HCT116 (cell line): ENCODE measurements around the gene UBQLN4. TPM values are rescaled to one million over a fixed set of nuclear protein-coding genes. Genes with fewer than 3 reads are reported as not detected.

Experiments used
- ATAC-seq: fragments of 200-7000 bp; cut with Tn5 transposase; 2 replicates; pipeline ENCODE4 v1.9.1; 2020; ENCODE audit warnings: mild to moderate bottlenecking, moderate library complexity
- BruUV-seq: library from RNA; stranded (reverse); fragments of 400-500 nt; replicated peaks from 2 replicates; lab custom pipeline; 2021; lab: Mats Ljungman, UMichigan
- CTCF ChIA-PET: fragments of 300-600 bp; sonication (Branson Sonifier 250); formaldehyde crosslinking; loops from one replicate; lab custom pipeline; 2021; ENCODE audit warnings: antibody characterized with exemption; lab: Charles Lee
- POLR2A ChIA-PET: fragments of 300-600, 350-600 bp; sonication (Branson Sonifier 250); formaldehyde crosslinking; loops from one replicate; lab custom pipeline; 2021; ENCODE audit warnings: antibody characterized with exemption; lab: Charles Lee
- RAD21 ChIA-PET, 2 experiments: fragments of 300-600 bp; sonication (Branson Sonifier 250); formaldehyde crosslinking; loops; one replicate each; lab custom pipeline; 2023; ENCODE audit warnings: low total read pairs in 2 of 2; ENCODE audit not compliant: uncharacterized antibody in 2 of 2, unreplicated experiment in 2 of 2, low non-redundant PET in 1 of 2; lab: Charles Lee
- DNase-seq: peaks from one replicate; pipeline ENCODE4 v3.0.0-alpha.2; 2010; ENCODE audit warnings: low read depth, low spot score
- H2AFZ ChIP-seq: fragments of 200-600 bp; shearing (Covaris generic), sonication (generic); 2 replicates; pipeline ENCODE4 v1.6.1; 2017; ENCODE audit warnings: low read depth, mixed run types, mixed read lengths, antibody characterized with exemption, low read length; ENCODE audit not compliant: poor library complexity, severe bottlenecking
- H3K27ac ChIP-seq: 2 replicates; pipeline ENCODE4 v1.5.1; 2012; ENCODE audit warnings: low read depth, low read length
- H3K27me3 ChIP-seq: fragments of 200-600 bp; sonication (generic); 2 replicates; pipeline ENCODE4 v1.6.1; 2016; ENCODE audit warnings: mixed run types, low read length, mixed read lengths; ENCODE audit not compliant: insufficient read depth
- H3K36me3 ChIP-seq, 2 experiments: fragments of 200-500 bp in 1 of 2; fragments of 200-600 bp in 1 of 2; sonication (Bioruptor generic) in 1 of 2; sonication (generic) in 1 of 2; 2 replicates each; pipeline versions ENCODE4 v1.5.1 to v1.6.1; 2014 to 2016; ENCODE audit warnings: low read length in 2 of 2, inconsistent platforms in 1 of 2, mixed read lengths in 1 of 2, mixed run types in 1 of 2; ENCODE audit not compliant: insufficient read depth in 2 of 2, control insufficient read depth in 1 of 2
- H3K4me1 ChIP-seq, 2 experiments: fragments of 200-600 bp in 1 of 2; sonication (generic) in 1 of 2; 2 replicates each; pipeline versions ENCODE4 v1.5.1 to v1.6.1; 2012 to 2017; ENCODE audit warnings: low read length in 2 of 2, inconsistent platforms in 1 of 2, mild to moderate bottlenecking in 1 of 2, mixed read lengths in 1 of 2, mixed run types in 1 of 2, moderate library complexity in 1 of 2; ENCODE audit not compliant: insufficient read depth in 2 of 2, control insufficient read depth in 1 of 2
- H3K4me2 ChIP-seq: fragments of 200-600 bp; sonication (generic); 2 replicates; pipeline ENCODE4 v1.6.1; 2017; ENCODE audit warnings: mixed run types, low read length, mixed read lengths
- H3K4me3 ChIP-seq, 2 experiments: fragments of 200-600 bp in 1 of 2; sonication (generic) in 1 of 2; replicated peaks in 1 of 2; 2 replicates each; pipeline ENCODE4 v1.5.1; 2011 to 2016; ENCODE audit warnings: low read length in 2 of 2, control low read depth in 1 of 2, low read depth in 1 of 2, mild to moderate bottlenecking in 1 of 2, mixed read lengths in 1 of 2, mixed run types in 1 of 2
- H3K79me2 ChIP-seq: fragments of 200-600 bp; sonication (generic); 2 replicates; pipeline ENCODE4 v1.6.1; 2017; ENCODE audit warnings: mild to moderate bottlenecking, mixed run types, low read length, moderate library complexity, mixed read lengths; ENCODE audit not compliant: insufficient read depth
- H3K9ac ChIP-seq: fragments of 200-600 bp; sonication (generic); 2 replicates; pipeline ENCODE4 v1.6.1; 2016; ENCODE audit warnings: low read length, mixed read lengths
- H3K9me2 ChIP-seq: fragments of 200-600 bp; sonication (generic), shearing (Covaris generic); 2 replicates; pipeline ENCODE4 v1.6.1; 2017; ENCODE audit warnings: mixed run types, mild to moderate bottlenecking, moderate library complexity; ENCODE audit not compliant: insufficient read depth
- H3K9me3 ChIP-seq, 2 experiments: fragments of 200-500 bp in 1 of 2; fragments of 200-600 bp in 1 of 2; sonication (Bioruptor generic) in 1 of 2; sonication (generic) in 1 of 2; 2 replicates each; pipeline ENCODE4 v1.6.1; 2014 to 2017; ENCODE audit warnings: low read length in 2 of 2, mixed read lengths in 2 of 2, inconsistent platforms in 1 of 2, low read depth in 1 of 2, mild to moderate bottlenecking in 1 of 2, mixed run types in 1 of 2, moderate library complexity in 1 of 2; ENCODE audit not compliant: control insufficient read depth in 1 of 2, insufficient read depth in 1 of 2
- H4K20me1 ChIP-seq: fragments of 200-600 bp; sonication (generic), shearing (Covaris generic); 2 replicates; pipeline ENCODE4 v1.6.1; 2017; ENCODE audit warnings: mixed run types, mild to moderate bottlenecking, moderate library complexity; ENCODE audit not compliant: insufficient read depth
- EGR1 ChIP-seq: IDR thresholded peaks from 2 replicates; pipeline ENCODE4 v1.6.1; 2012; ENCODE audit warnings: low read depth
- POLR2AphosphoS5 ChIP-seq: IDR thresholded peaks from 2 replicates; pipeline ENCODE4 v1.6.1; 2011; ENCODE audit warnings: mild to moderate bottlenecking, low read depth, low read length, moderate library complexity
- ZFX ChIP-seq: fragments of 450-650 bp; IDR thresholded peaks from 2 replicates; pipeline ENCODE4 v1.6.1; 2017
- intact Hi-C: fragments of 100-400 bp; cut with micrococcal nuclease; formaldehyde crosslinking; loops from 2 replicates; pipeline ENCODE4 v1.10.0; 2022
- total RNA-seq: library from RNA; stranded (reverse); gene quantifications from one replicate; pipeline ENCODE4 v1.2.1, GENCODE V29; 2021; ENCODE audit not compliant: unreplicated experiment
- TF ChIP-seq, protein P1 (sequence below), 3 experiments: fragments of 200-600 bp in 1 of 3; sonication (generic) in 1 of 3; IDR thresholded peaks in 2 of 3; conservative IDR thresholded peaks in 1 of 3; 2 replicates each; pipeline ENCODE4 v1.5.1; 2012 to 2017; ENCODE audit warnings: low read depth in 2 of 3, low read length in 2 of 3, antibody characterized with exemption in 1 of 3, borderline replicate concordance in 1 of 3, control low read depth in 1 of 3, mild to moderate bottlenecking in 1 of 3, mixed read lengths in 1 of 3, mixed run types in 1 of 3, moderate library complexity in 1 of 3; ENCODE audit not compliant: insufficient read depth in 1 of 3
- TF ChIP-seq, protein P2 (sequence below): IDR thresholded peaks from 2 replicates; pipeline ENCODE4 v1.6.1; 2012

UBQLN4 gene
- total RNA-seq, 1 experiment from 2014 or later, result 68.4 TPM

DNA sequence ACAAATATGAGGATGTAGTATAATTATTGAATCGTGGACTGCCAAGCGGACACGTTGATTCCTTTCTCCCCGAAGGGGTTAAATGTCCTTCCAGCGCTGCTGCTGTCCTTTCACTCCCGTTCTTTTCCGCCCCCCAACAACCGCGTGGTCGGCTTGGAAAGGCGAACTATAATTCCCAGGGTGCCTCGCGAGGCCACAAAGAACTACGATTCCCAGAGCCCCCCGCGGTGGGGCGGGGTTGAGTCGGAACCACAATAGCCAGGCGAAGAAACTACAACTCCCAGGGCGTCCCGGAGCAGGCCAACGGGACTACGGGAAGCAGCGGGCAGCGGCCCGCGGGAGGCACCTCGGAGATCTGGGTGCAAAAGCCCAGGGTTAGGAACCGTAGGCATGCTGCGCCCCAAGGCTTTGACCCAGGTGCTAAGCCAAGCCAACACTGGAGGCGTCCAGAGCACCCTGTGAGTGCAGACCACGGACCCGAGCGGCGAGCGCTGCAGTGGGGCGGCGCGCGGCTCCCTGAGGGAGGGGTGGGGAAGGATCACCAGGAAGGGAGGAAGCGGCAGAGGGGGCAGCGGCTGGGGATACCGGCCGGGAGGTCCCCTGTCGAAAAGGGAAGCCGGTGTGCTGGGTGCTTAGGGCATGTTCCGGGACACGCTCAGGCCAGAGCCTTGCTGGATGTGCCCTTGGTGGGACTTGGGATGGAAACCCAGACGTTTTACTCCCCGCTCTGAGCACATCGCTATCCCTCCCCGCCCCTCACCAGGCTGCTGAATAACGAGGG is 1.1 kb upstream of the UBQLN4 start, which contains the start of gene LAMTOR2 (continued):
- TF ChIP-seq, protein P1, sequence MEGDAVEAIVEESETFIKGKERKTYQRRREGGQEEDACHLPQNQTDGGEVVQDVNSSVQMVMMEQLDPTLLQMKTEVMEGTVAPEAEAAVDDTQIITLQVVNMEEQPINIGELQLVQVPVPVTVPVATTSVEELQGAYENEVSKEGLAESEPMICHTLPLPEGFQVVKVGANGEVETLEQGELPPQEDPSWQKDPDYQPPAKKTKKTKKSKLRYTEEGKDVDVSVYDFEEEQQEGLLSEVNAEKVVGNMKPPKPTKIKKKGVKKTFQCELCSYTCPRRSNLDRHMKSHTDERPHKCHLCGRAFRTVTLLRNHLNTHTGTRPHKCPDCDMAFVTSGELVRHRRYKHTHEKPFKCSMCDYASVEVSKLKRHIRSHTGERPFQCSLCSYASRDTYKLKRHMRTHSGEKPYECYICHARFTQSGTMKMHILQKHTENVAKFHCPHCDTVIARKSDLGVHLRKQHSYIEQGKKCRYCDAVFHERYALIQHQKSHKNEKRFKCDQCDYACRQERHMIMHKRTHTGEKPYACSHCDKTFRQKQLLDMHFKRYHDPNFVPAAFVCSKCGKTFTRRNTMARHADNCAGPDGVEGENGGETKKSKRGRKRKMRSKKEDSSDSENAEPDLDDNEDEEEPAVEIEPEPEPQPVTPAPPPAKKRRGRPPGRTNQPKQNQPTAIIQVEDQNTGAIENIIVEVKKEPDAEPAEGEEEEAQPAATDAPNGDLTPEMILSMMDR (IDR thresholded peaks at IDR 0.05 in 2 of 3, conservative IDR thresholded peaks at IDR 0.05 in 1 of 3; ENCODE audit: borderline replicate concordance in 1 of 3, insufficient read depth in 1 of 3, low read depth in 2 of 3, low read length in 2 of 3), result no peak
- TF ChIP-seq EGR1, result no peak

DNA sequence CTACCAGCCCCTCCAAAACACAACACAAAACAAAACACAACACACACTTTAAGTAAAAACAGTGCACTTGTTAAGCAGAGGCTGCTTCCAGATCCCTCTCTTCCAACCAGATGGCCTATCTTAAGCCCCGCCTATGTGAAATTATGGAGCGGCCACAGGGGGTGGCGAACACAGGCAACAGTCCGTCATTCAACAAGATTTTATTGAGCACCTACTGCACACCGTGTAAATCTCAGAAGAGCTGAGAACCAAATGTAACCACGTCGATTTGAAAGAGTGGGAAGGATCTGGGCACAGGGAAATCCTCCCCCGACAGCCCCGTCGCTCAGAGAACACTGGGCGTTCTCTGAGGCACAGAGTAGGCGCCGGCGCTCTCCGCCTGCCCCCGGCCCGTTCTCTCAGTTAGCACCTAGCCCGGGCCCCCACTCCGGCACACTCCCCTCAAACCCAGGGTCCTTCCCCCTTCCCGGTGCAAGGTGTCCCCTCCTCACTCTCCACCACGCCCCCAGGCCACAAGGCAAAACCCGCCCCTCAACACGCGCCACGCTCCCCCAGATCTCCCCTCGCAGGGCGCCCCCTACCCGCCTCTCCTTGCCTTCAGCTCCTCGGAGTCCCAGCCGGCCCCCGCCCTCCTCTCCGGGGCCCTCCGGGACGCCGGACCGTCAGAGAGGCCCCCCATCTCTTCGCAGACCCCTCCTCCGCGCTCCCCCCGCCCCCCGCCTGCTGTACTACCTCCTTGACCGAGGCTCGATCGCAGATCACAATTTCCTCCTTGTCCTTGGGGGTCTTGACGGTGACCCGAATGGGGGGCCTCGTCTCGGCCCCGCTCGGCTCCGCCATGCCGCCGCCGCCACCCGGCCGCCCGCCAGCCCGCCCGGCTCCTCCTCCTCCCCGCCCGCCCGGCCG is 483 bp downstream of the UBQLN4 start:
- Histone ChIP-seq H3K79me2 (peaks cover 33% of the 10 kb centered on the region), H2AFZ (no peak overlapping the region), H3K9me2 (no peaks in the 10 kb centered on the region), H3K4me1 (peaks cover 6 to 24% of the 10 kb centered on the region in 2 experiments; a peak in 3 of 4 replicates), H3K9me3 (no peaks in the 10 kb centered on the region), H4K20me1 (no peaks in the 10 kb centered on the region), H3K27me3 (no peaks in the 10 kb centered on the region), H3K4me3 (peak overlapping the region; percentile 85 to 89), H3K36me3 (peaks cover 9 to 10% of the 10 kb centered on the region in 2 experiments; a peak in 3 of 4 replicates), H3K9ac (peak overlapping the region; percentile 94), H3K27ac (peak overlapping the region; percentile 80), H3K4me2 (peak overlapping the region; percentile 100)
- BruUV-seq, result no TSS peak
- POLR2A ChIA-PET, result no interaction called here
- ATAC-seq (peak; percentile 53), DNase-seq (peak; percentile 72)
- TF ChIP-seq, protein P2, sequence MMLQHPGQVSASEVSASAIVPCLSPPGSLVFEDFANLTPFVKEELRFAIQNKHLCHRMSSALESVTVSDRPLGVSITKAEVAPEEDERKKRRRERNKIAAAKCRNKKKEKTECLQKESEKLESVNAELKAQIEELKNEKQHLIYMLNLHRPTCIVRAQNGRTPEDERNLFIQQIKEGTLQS, result no peak
- TF ChIP-seq ZFX (peak; percentile 10; the same call in 1 of the 2 replicates), POLR2AphosphoS5 (no peak; the same call in 1 of the 2 replicates)
- TF ChIP-seq, protein P1 (IDR thresholded peaks at IDR 0.05 in 2 of 3, conservative IDR thresholded peaks at IDR 0.05 in 1 of 3; ENCODE audit: borderline replicate concordance in 1 of 3, insufficient read depth in 1 of 3, low read depth in 2 of 3, low read length in 2 of 3), result peak in 2 of 3 experiments; percentile 18 to 30; a peak in 3 of 6 replicates
- intact Hi-C loops, result loop anchor here (5.0 kb wide), 1 partner anchor 111 kb away; the partner anchor contains the start of gene RXFP4
- CTCF ChIA-PET, result interaction anchor here (1.7 to 2.6 kb wide), 2 partner anchors 13 to 28 kb away, joined by 4 to 8 read pairs; no protein-coding TSS in a partner anchor
- RAD21 ChIA-PET, result interaction anchor here in 1 of 2 experiments (0.6 kb wide), 1 partner anchor 195 kb away, joined by 4 read pairs; no protein-coding TSS in a partner anchor
